ENCODE measurements around the gene ASPSCR1. TPM values are rescaled to one million over a fixed set of nuclear protein-coding genes. Genes with fewer than 3 reads are reported as not detected.

Gene ASPSCR1
- total and polyA plus RNA-seq, 2 of the 13 experiments (the other 11 are each of a cell fraction or from before 2014, with no cell fraction given): 274 to 314 TPM

- peak; percentile 46; the same call in 1 of the 2 replicates for TF ChIP-seq PAXIP1 (CRISPR knock-in tag; conservative IDR thresholded peaks at IDR 0.05)
- no peak for TF ChIP-seq MAF1 (CRISPR knock-in tag; IDR thresholded peaks at IDR 0.05; ENCODE audit: borderline replicate concordance)
- peak; percentile 20 for TF ChIP-seq XRCC5 (optimal IDR thresholded peaks at IDR 0.05; ENCODE audit: low read length)
- no peak for TF ChIP-seq E2F2 (CRISPR knock-in tag; IDR thresholded peaks at IDR 0.05; ENCODE audit: borderline replicate concordance)
- TF ChIP-seq ZBTB25 (CRISPR knock-in tag; IDR thresholded peaks at IDR 0.05): no peak
- no peak for TF ChIP-seq MYC (CRISPR knock-in tag; IDR thresholded peaks at IDR 0.05; ENCODE audit: borderline replicate concordance)
- TF ChIP-seq FOXP4 (CRISPR knock-in tag; IDR thresholded peaks at IDR 0.05): peak; percentile 40; the same call in 1 of the 2 replicates
- TF ChIP-seq BATF2 (CRISPR knock-in tag; IDR thresholded peaks at IDR 0.05): no peak
- no peak for TF ChIP-seq NCOA5 (CRISPR knock-in tag; IDR thresholded peaks at IDR 0.05)
- no peak for TF ChIP-seq IRF9 (CRISPR knock-in tag; IDR thresholded peaks at IDR 0.05; ENCODE audit: borderline replicate concordance)
- no peak for TF ChIP-seq MEIS2 (CRISPR knock-in tag; IDR thresholded peaks at IDR 0.05)
- TF ChIP-seq MTF2 (CRISPR knock-in tag; IDR thresholded peaks at IDR 0.05; ENCODE audit: borderline replicate concordance): no peak
- no peak for TF ChIP-seq RNF219 (CRISPR knock-in tag; IDR thresholded peaks at IDR 0.05)
- TF ChIP-seq JARID2 (CRISPR knock-in tag; IDR thresholded peaks at IDR 0.05; ENCODE audit: insufficient replicate concordance): no peak
Measured at GRCh38 chr17:82013772-82014321, 36.4 kb downstream of the ASPSCR1 start (continued).
